ENCODE measurements around the gene RPTOR.
"Not testable (repeated sequence)": the region's sequence is repeated elsewhere in the genome, so short reads cannot be mapped to it uniquely, and the experiment has no call there.

The RPTOR gene

DNA sequence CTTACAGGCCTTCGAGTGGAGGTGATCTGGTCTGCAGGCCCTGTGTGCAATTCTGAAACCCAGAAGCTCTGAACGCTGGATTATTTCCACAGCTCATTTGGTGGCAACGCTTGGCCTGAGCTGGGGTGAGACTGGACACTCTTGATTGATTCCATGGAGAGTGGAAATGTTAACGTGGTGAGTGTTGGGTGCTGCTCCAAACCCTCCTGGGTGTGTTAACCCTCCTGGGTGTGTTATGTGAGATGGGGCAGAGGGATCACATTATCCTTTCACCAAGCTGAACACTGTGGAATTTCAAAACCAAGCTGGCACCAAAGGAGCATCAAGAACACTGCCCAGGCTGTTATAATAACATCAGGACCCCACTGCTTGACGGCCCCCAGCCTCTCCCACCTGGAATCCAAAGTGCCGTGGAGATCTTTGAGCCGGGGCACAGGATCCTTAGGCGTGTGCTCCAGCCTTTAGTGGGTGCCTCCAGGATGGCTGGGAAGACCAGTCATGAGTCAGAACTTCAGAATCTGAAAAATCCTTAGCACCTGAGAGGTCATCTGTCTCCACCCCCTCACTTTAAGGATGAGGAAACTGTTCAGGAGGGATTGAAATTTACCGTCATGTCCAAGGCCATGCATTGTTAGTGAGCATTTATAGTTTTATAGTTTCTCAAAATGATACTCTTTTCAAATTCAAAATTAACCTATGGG lies 75.0 kb downstream of the RPTOR start:
- H3K4me1 ChIP-seq (ENCODE audit: control insufficient read depth, insufficient read depth, low read length): no peaks in the 10 kb centered on the region
- H3K36me3 ChIP-seq (ENCODE audit: control insufficient read depth, insufficient read depth, low read length): no peaks in the 10 kb centered on the region
- H3K9ac ChIP-seq (ENCODE audit: low read length): no peak overlapping the region
- H3K9me3 ChIP-seq (ENCODE audit: control insufficient read depth, low read length): no peaks in the 10 kb centered on the region
- H3K27me3 ChIP-seq (ENCODE audit: control insufficient read depth, insufficient read depth, low read length): no peaks in the 10 kb centered on the region
- no peak overlapping the region for H3K4me3 ChIP-seq (ENCODE audit: low read length)

DNA sequence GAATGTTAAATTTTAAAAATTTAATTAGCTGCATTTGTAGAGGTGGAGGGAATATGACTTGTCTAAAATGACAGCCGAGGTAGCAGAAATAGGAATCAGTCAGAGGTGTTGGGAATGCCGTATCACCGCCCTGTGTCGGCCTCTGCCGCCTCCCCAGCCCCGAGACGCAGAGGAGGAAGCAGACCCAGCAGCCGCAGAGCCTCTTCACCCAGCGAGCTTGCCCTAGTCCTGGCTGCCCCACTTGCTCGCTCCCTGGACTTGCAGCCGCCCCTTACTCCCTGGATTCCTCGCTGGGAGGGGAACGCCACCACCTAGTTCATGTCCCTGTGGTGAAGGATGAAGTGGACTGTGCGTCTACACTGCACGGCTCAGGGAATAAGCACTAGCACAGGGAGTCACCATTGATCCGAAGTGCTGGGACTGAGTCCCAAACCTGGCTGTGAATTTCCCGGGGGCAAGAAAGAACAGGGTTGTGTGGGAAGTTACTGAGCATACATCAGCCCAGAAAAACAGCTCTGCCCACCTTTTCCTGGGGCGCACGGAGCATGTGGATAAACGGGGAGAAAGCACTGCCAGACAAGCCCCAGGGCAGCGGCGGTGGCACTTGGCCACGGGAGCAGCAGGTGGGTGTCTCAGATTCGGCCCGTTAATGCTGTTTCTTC lies 76.8 kb downstream of the RPTOR start:
- Histone ChIP-seq H3K36me3 (ENCODE audit: control insufficient read depth, insufficient read depth, low read length) (peaks cover 4% of the 10 kb centered on the region), H3K9me3 (ENCODE audit: control insufficient read depth, low read length) (no peaks in the 10 kb centered on the region), H3K4me1 (ENCODE audit: control insufficient read depth, insufficient read depth, low read length) (no peaks in the 10 kb centered on the region), H3K4me3 (ENCODE audit: low read length) (no peak overlapping the region), H3K27me3 (ENCODE audit: control insufficient read depth, insufficient read depth, low read length) (no peaks in the 10 kb centered on the region), H3K9ac (ENCODE audit: low read length) (no peak overlapping the region)

DNA sequence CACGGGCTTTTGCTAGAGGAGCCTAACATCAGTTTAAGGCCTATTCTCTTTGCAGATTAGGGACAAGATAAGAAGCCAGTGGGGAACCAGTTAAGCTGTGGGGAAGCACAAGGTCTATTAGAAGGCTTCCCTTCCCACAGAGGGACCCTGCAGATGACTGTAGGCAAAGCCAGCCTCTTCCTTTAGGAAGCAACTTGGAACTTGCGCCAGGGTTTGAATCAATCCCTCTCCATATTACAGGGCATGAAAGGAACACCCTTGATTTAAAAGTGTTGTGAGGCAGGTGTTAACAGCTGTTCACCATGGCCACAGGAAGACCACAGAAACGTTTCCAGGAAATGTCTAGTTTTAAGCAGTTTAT lies 77.3 kb downstream of the RPTOR start:
- Histone ChIP-seq H3K4me3 (ENCODE audit: low read length) (no peak overlapping the region), H3K9me3 (ENCODE audit: control insufficient read depth, low read length) (no peaks in the 10 kb centered on the region), H3K36me3 (ENCODE audit: control insufficient read depth, insufficient read depth, low read length) (peaks cover 4% of the 10 kb centered on the region), H3K9ac (ENCODE audit: low read length) (no peak overlapping the region), H3K4me1 (ENCODE audit: control insufficient read depth, insufficient read depth, low read length) (no peaks in the 10 kb centered on the region), H3K27me3 (ENCODE audit: control insufficient read depth, insufficient read depth, low read length) (no peaks in the 10 kb centered on the region)

- H3K9me3 ChIP-seq (ENCODE audit: control insufficient read depth, low read length): no peaks in the 10 kb centered on the region
- H3K4me3 ChIP-seq (ENCODE audit: low read length): no peak overlapping the region
- H3K9ac ChIP-seq (ENCODE audit: low read length): no peak overlapping the region
- H3K4me1 ChIP-seq (ENCODE audit: control insufficient read depth, insufficient read depth, low read length): no peaks in the 10 kb centered on the region
- H3K36me3 ChIP-seq (ENCODE audit: control insufficient read depth, insufficient read depth, low read length): peaks cover 4% of the 10 kb centered on the region
- no peaks in the 10 kb centered on the region for H3K27me3 ChIP-seq (ENCODE audit: control insufficient read depth, insufficient read depth, low read length)
Measured at GRCh38 chr17:80624864-80625263, 80.2 kb downstream of the RPTOR start.

DNA sequence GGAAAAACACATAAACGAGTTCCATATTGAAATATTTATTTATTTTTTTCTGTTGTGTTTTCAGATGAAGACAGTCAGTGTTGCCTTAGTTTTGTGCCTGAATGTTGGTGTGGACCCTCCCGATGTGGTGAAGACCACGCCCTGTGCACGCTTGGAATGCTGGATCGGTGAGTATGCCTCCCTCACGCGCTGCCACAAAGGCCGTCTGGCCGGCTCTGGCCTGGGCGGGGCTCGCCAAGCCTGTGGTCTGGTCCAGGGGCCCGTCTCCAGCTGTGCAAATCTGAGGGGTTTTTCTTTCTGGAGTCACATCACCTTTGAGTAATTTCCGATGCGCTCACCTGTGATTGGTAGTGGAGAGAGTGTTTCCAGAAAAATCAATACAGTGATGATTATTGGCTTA lies 81.0 kb downstream of the RPTOR start:
- Histone ChIP-seq H3K36me3 (ENCODE audit: control insufficient read depth, insufficient read depth, low read length) (peaks cover 4% of the 10 kb centered on the region), H3K27me3 (ENCODE audit: control insufficient read depth, insufficient read depth, low read length) (no peaks in the 10 kb centered on the region), H3K9ac (ENCODE audit: low read length) (no peak overlapping the region), H3K4me3 (ENCODE audit: low read length) (no peak overlapping the region), H3K4me1 (ENCODE audit: control insufficient read depth, insufficient read depth, low read length) (no peaks in the 10 kb centered on the region), H3K9me3 (ENCODE audit: control insufficient read depth, low read length) (no peaks in the 10 kb centered on the region)

GRCh38 chr17:80628881-80629280 lies 84.2 kb downstream of the RPTOR start:
- not testable (repeated sequence) for H3K27me3 ChIP-seq (ENCODE audit: control insufficient read depth, insufficient read depth, low read length); H3K9me3 ChIP-seq (ENCODE audit: control insufficient read depth, low read length); H3K4me1 ChIP-seq (ENCODE audit: control insufficient read depth, insufficient read depth, low read length); H3K4me3 ChIP-seq (ENCODE audit: low read length); H3K9ac ChIP-seq (ENCODE audit: low read length); H3K36me3 ChIP-seq (ENCODE audit: control insufficient read depth, insufficient read depth, low read length)

- Histone ChIP-seq H3K9me3 (ENCODE audit: control insufficient read depth, low read length) (no peaks in the 10 kb centered on the region), H3K27me3 (ENCODE audit: control insufficient read depth, insufficient read depth, low read length) (no peaks in the 10 kb centered on the region), H3K4me3 (ENCODE audit: low read length) (no peak overlapping the region), H3K36me3 (ENCODE audit: control insufficient read depth, insufficient read depth, low read length) (peaks cover 4% of the 10 kb centered on the region), H3K4me1 (ENCODE audit: control insufficient read depth, insufficient read depth, low read length) (no peaks in the 10 kb centered on the region), H3K9ac (ENCODE audit: low read length) (no peak overlapping the region)
Measured at GRCh38 chr17:80629298-80630028, 84.8 kb downstream of the RPTOR start.

- no peak overlapping the region for H3K9ac ChIP-seq (ENCODE audit: low read length)
- no peaks in the 10 kb centered on the region for H3K27me3 ChIP-seq (ENCODE audit: control insufficient read depth, insufficient read depth, low read length)
- no peaks in the 10 kb centered on the region for H3K9me3 ChIP-seq (ENCODE audit: control insufficient read depth, low read length)
- no peak overlapping the region for H3K4me3 ChIP-seq (ENCODE audit: low read length)
- peaks cover 4% of the 10 kb centered on the region for H3K36me3 ChIP-seq (ENCODE audit: control insufficient read depth, insufficient read depth, low read length)
- H3K4me1 ChIP-seq (ENCODE audit: control insufficient read depth, insufficient read depth, low read length): no peaks in the 10 kb centered on the region
Measured at GRCh38 chr17:80630560-80631120, 86.0 kb downstream of the RPTOR start.

DNA sequence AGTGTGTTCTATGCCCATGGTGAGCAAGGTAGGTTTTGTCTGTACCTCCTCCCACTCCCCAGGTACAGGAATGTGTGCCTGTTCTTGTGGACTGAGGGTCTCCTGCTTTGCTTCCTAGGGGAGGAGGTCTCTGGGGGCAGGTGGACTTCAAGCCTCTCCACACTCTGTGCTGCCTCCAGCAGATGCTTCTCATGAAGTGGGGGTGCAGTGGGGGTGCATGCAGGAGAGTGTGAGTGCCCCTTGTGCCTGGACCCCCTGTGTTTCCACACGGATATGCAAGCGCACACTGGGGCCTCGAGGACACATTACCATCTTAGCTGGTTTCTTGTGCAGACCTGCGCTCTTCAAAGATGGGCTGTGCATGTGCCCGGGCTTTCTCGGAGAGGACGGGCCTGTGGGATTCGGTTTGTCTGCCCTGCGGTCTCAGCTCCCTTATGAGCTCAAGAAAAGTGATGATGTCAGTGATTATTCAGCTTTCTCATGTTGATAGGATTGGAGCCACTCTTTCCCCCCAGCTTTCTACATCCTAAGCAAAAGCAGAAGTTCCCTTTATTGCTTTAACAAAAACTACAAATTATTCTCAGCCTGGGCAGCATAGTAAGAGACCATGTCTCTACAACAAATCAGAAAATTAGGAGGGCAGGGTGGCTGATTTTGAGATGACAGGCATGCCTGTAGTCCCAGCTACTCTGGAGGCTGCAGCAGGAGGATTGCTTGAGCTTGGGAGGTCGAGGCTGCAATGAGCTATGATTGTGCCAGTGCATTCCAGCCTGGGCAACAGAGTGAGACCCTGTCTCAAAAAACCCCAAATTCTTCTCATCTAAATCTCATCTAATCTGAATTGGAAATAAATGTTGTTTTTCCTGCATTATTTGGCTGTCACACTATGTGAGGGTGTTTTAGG lies 86.8 kb downstream of the RPTOR start:
- Histone ChIP-seq H3K9ac (ENCODE audit: low read length) (no peak overlapping the region), H3K4me3 (ENCODE audit: low read length) (no peak overlapping the region), H3K4me1 (ENCODE audit: control insufficient read depth, insufficient read depth, low read length) (no peaks in the 10 kb centered on the region), H3K36me3 (ENCODE audit: control insufficient read depth, insufficient read depth, low read length) (peaks cover under 1% of the 10 kb centered on the region), H3K27me3 (ENCODE audit: control insufficient read depth, insufficient read depth, low read length) (no peaks in the 10 kb centered on the region), H3K9me3 (ENCODE audit: control insufficient read depth, low read length) (no peaks in the 10 kb centered on the region)

GRCh38 chr17:80632046-80632581 lies 87.5 kb downstream of the RPTOR start:
- Histone ChIP-seq H3K9me3 (ENCODE audit: control insufficient read depth, low read length) (no peaks in the 10 kb centered on the region), H3K4me3 (ENCODE audit: low read length) (no peak overlapping the region), H3K9ac (ENCODE audit: low read length) (no peak overlapping the region), H3K4me1 (ENCODE audit: control insufficient read depth, insufficient read depth, low read length) (no peaks in the 10 kb centered on the region), H3K36me3 (ENCODE audit: control insufficient read depth, insufficient read depth, low read length) (no peaks in the 10 kb centered on the region), H3K27me3 (ENCODE audit: control insufficient read depth, insufficient read depth, low read length) (no peaks in the 10 kb centered on the region)

GRCh38 chr17:80633207-80633606 lies 88.6 kb downstream of the RPTOR start:
- no peaks in the 10 kb centered on the region for H3K4me1 ChIP-seq (ENCODE audit: control insufficient read depth, insufficient read depth, low read length)
- H3K9me3 ChIP-seq (ENCODE audit: control insufficient read depth, low read length): no peaks in the 10 kb centered on the region
- H3K36me3 ChIP-seq (ENCODE audit: control insufficient read depth, insufficient read depth, low read length): no peaks in the 10 kb centered on the region
- H3K4me3 ChIP-seq (ENCODE audit: low read length): no peak overlapping the region
- no peak overlapping the region for H3K9ac ChIP-seq (ENCODE audit: low read length)
- no peaks in the 10 kb centered on the region for H3K27me3 ChIP-seq (ENCODE audit: control insufficient read depth, insufficient read depth, low read length)
